Skin epidermis (tissue), 12 donors: Measurements from ENCODE around the gene PPP1R3D.
"Not testable (repeated sequence)": the region's sequence is repeated elsewhere in the genome, so short reads cannot be mapped to it uniquely, and the experiment has no call there.

Experiments used
- H3K27ac ChIP-seq, 21 experiments: fragments of 200-600 bp; sonication (generic) in 11 of 21; one replicate each; pipeline ENCODE4 v1.5.0; 2020; ENCODE audit warnings: mild to moderate bottlenecking in 3 of 21, inconsistent platforms in 2 of 21, moderate library complexity in 2 of 21
- H3K4me3 ChIP-seq, 7 experiments: fragments of 200-600 bp; sonication (generic) in 2 of 7; one replicate each; pipeline ENCODE4 v1.5.0; 2020; ENCODE audit warnings: inconsistent platforms in 2 of 7, mild to moderate bottlenecking in 2 of 7, moderate library complexity in 1 of 7

The PPP1R3D gene

DNA sequence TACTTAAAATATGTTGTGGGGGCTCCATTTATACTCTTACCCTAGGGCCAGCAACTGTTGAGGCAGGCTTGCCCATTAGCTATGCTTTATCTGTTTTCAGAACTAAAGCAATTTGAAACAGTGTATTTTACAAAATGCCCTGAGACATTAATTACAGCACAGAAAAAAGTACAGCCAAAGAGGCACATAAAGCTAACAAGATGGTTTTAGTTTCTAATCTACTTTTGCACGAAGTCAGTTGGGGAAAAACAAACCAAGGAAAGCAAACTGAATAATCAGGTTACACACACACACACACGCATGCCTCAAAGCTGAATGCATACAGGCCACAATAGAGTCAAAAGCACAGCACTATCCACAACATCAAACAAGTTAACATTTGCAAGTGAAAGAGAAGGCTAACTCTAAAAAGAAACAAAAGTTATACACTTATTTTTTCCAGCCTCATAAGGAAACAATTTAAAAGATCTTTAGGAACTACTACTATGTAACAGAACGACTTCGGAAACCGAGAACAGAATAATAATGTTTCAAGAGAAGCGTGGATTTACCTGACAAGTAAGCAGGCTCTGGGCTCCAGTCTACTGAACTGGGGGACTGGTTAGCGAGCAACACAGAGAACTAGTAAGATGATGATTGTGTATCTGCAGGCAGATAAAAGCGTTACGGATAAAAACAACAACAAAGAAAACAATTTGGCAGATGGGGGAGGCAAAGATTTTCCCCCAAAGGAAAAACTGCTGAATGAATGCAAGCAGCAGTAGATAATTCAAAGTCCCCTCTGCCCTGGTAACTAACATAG, 8.4 kb downstream of the PPP1R3D start:
- Histone ChIP-seq H3K4me3 (no peak overlapping the region), H3K27ac (no peak overlapping the region)

DNA sequence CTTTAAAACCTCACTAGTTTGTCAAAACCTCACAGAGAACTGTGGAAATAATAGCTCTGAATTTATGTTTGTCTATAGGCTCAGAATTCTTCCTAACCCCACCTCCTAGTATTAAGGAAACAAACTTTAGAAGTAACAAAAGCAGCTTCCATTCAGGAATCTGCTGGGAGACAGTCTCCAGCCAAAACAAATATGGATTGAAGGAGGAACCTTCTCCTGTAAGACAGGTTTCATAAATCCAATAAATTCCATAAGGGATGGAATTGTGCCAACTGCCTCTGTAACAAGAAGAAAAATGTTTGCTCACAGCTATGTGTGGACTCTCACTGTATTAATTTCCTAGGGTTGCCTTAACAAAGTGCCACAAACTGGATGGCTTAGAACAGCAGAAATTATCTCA, 14.2 kb downstream of the PPP1R3D start:
- Histone ChIP-seq H3K4me3 (no peak overlapping the region), H3K27ac (no peak overlapping the region)

DNA sequence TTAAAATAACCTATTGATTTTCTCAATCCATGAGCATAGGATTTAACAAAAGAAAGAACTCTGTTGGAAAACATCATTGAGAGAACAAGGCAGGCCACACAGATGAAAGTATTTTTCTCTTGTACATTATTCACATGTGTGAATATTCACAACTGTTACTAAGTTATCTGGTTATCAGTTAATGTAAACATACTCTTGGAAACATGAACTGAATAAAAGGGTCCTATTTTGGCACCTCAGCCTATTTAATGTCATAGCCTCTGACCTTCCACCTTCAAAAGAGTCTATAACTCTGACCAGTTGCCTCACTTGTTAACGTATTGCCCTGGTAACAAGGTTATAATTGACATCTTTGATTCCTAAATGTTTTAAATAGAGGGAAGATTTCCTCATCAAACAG, 14.7 kb downstream of the PPP1R3D start:
- Histone ChIP-seq H3K4me3 (no peak overlapping the region), H3K27ac (no peak overlapping the region)

DNA sequence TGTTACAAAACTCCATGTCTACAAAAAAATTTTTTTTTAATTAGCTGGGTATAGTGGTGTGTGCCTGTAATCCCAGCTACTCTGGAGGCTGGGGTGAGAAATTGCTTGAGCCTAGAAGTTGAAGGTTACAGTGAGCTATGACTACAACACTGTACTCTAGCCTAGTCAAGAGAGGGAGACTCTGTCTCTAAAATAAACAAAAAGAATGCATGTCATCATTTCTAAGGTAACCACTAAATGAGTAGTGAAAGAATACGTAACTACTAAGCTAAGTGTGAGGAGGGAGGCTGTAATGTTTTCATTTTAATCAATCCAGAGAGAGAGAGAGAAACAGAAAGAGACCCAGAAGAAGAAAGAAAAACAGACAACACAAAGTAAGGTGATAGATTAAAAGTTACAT, 16.6 kb downstream of the PPP1R3D start:
- Histone ChIP-seq H3K27ac (no peak overlapping the region), H3K4me3 (no peak overlapping the region)

DNA sequence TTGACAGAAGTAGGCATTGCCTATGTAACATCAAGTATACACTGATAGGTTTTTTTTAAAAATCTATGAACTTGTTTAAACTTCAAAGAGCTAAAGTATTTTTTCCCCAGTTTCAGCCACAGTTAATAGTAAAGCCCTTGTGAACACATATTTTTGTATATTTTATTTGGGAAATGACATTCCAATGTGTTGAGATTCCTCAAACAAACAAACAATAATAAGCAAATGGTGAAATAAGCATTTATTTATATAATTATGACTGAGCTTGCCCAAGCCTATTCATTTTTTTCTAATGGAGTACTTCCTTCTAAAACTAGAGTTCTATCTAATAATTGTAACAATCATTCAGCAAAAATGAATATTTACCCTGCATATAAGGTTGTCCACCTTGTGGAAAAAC, 19.2 kb downstream of the PPP1R3D start:
- Histone ChIP-seq H3K4me3 (no peak overlapping the region), H3K27ac (no peak overlapping the region)

DNA sequence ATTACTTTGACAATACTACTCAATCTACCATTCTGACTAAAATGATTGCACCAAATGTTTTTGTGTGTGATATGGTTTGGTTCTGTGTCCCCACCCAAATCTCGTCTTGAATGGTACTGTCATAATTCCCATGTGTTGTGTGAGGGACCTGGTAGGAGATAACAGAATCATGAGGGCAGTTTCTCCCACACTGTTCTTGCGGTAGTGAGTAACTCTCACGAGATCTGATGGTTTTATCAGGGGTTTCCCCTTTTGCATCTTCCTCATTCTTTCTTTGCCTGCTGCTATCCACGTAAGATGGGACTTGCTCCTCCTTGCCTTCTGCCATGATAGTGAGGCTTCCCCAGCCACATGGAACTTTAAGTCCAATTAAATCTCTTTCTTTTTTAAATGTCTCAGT, 27.5 kb downstream of the PPP1R3D start:
- H3K4me3 ChIP-seq, result no peak overlapping the region
- no peak overlapping the region for H3K27ac ChIP-seq

DNA sequence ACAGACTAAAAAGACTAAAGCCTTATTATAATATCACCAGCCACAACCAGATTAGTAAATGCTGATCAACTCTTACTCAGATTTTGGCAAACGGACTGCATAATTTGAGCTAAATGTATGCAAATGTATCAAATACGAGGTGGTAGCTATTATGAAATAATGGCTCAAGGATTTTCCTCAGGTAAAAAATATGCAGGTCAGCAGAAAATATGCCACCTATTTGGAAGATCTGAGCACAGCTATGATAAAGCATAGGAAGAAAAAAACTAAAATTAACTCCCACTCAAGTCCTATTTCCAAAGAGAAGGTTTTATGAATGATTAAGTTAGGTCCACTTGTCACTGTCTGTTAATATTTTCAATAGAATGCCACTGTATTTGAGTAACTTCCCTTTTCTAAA, 29.1 kb downstream of the PPP1R3D start:
- no peak overlapping the region for H3K27ac ChIP-seq
- no peak overlapping the region for H3K4me3 ChIP-seq

DNA sequence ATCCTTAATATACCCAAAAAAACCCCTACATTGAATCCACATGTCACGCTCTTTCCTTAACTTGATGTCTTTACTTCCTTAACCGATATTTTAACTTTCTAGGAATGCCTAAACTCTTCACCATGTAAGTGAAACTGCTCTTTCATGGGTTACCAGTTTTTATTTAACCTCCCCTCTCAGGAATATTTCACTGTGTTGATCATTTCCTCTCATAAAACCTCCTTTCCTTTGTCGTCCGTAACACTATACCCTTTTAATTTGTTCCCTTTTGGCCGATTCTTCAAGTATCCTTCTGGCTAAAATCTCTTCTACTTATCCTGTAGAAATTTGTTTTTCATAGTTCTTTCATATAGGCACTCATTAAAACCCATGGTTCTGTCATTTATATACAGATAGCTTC, 31.2 kb downstream of the PPP1R3D start:
- no peak overlapping the region for H3K27ac ChIP-seq
- H3K4me3 ChIP-seq, result no peak overlapping the region

DNA sequence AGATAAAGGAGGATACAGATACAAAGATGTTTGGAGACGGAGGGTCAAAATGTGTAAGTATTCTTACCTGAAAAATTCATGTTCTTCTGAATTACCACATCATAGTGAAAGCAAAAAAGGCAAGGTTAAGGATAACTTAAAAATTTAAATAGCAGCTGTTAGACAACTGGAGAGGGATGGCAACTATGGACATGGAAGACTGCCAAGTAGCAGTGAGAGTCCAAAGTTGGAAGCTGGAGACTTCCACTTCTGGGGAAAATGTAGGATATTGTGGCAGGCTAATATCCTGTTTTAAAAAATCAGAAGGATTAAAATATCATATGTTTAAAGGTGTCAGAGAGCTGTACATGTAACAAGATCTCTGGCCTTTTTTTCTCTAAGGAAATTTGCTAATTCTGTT, 36.5 kb downstream of the PPP1R3D start:
- no peak overlapping the region for H3K4me3 ChIP-seq
- no peak overlapping the region for H3K27ac ChIP-seq

DNA sequence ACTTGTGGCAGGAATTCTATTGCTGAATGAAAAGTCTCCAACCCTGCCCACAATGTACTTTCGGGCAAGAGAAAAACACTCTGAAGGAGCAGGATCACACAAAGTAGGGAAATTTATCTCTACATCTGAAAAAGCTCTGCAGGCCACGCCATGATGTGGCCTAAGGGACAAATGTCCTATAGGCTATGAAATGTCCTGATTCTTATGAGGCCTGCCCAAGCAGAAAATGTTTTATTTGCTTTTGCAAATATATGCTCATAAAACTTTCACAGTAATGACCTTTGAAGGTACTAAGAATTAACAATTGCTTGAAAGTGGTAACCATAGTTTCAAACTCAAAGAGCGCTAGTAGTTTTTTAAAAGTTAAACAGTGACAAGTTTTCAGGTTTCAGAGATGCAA, 37.6 kb downstream of the PPP1R3D start:
- Histone ChIP-seq H3K4me3 (no peak overlapping the region), H3K27ac (no peak overlapping the region)

DNA sequence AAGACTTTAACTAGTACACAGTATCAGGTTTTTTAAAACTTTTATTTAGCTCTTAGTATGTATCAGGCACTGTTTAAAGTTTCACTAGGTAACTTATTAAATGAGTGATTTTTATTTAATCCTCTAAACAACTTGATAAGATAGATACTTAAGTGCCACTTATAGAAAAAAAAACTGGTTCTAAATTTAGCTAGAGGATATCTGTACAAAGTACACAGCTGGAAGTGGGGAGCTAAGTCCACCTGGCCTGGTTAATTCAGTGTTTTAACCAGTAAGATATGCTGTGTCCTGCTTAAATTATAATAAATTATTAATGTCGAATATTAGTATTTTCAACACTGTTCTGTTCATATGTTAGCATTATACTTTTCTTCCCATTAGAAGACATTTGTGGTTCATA, 44.2 kb downstream of the PPP1R3D start:
- no peak overlapping the region for H3K27ac ChIP-seq

DNA sequence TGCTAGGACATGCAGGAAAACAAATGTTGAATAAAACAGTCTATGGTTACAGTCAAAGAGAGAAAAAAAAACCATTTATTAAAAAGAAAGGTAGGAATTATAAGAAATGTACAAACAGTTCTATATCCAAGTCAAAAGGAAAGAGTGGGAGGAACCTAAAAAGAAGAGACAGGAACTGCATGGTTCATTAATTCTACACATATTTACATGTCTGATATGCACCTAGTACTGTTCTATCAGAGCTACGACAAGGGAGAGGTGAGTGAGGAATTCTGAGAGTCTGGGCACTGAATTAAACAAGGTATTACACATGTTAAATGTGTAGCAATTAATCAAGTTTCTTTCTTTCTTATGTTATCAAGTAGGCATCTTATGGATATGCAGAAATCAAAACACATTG, 48.5 kb downstream of the PPP1R3D start:
- Histone ChIP-seq H3K27ac (no peak overlapping the region), H3K4me3 (no peak overlapping the region)

More for the DNA sequence above, 44.2 kb downstream of the PPP1R3D start:
- H3K4me3 ChIP-seq, result no peak overlapping the region

DNA sequence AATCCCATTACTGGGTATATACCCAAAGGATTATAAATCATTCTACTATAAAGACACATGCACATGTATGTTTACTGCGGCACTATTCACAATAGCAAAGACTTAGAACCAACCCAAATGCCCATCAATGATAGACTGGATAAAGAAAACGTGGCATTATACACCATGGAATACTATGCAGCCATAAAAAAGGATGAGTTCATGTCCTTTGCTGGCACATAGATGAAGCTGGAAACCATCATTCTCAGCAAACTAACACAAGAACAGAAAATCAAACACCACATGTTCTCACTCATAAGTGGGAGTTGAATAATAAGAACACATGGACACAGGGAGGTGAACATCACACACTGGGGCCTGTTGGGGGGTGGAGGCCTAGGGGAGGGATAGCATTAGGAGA, 50.1 kb downstream of the PPP1R3D start:
- H3K4me3 ChIP-seq, result not testable (repeated sequence)

DNA sequence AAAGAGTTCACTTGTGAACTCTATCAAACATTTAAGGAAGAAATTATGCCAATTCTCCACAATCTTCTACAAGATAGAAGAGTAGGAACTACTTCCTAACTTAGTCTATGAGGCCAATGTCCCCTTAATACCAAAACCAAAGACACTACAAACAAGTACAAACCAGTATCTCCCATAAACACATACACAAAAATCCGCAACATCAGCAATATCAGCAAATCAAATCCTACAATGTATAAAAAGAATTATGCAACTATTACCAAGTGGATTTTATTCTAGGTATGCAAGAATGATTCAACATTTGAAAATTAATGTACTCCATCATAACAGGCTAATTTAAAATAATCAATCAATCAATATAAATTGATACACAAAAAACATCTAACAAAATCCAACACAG, 52.1 kb downstream of the PPP1R3D start:
- H3K4me3 ChIP-seq, result no peak overlapping the region

More for the DNA sequence above, 50.1 kb downstream of the PPP1R3D start:
- H3K27ac ChIP-seq, result not testable (repeated sequence)

More for the DNA sequence above, 52.1 kb downstream of the PPP1R3D start:
- no peak overlapping the region for H3K27ac ChIP-seq
